ENCODE results near the gene GSK3A.
A peak's percentile ranks its signal among the peaks of the same experiment; 100 is the strongest.

The GSK3A gene

DNA sequence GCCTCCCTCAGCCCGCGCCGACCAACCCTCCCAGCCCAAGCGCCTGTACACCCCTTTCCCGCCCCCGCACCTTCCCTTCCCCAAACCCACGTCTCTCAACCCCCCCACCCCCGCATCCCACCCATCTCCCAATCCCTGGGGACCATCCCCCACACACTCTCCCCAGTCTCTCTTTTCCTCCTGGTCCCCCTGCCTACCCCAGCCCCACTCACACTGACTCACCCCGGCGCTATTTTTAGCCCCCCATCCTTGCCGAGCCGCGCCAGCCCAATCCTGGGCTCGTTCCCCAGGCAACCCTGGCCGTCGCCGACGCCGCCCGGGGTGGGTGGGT is 38.4 kb upstream of the GSK3A start:
- DNase-seq: no peak

DNA sequence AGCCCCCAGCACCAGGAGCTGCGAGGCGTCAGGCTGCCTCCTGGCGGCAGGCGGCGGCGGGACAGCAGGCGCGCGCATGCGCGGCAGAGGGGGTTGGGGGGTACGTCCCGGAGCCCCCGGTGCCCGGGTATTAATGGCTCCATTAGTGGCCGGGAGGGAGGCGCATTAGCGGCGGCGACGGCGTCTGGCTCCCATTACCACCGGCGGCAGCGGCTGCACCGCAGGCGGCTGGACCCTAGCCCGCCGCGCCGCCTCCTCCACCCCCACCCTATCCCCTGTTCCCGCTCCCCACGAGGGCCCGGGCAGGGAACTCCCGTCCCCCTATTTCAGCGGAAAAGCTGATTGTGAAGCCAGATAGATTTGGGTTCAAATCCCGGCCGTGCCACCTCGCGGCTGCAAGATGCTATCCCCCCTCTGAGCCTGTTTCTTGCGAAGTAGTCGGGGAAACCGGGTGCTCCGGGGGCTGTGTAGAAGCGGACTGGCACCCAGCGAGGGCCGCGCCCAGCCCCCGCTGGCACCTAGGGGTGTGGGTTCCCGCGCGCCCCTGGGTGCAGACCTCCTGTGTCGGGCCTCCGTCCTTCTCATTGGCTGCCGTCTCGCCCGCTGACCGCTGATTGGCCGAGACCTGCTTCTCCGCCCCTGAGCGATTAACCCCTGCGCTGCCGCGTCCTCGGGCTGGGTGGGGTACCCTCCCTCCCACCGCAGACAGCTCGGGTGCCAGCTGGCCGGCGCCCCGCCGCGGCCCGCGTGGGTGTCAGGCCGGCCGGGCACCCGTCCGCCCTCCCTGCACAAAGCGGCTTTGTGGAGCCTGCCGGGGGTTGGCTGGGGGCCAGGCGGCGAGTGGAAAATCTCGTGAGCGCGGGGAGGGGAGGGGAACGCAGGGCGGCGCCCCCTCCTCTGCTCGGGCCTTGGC is 37.8 kb upstream of the GSK3A start:
- peak; percentile 80 to 81 for DNase-seq

DNA sequence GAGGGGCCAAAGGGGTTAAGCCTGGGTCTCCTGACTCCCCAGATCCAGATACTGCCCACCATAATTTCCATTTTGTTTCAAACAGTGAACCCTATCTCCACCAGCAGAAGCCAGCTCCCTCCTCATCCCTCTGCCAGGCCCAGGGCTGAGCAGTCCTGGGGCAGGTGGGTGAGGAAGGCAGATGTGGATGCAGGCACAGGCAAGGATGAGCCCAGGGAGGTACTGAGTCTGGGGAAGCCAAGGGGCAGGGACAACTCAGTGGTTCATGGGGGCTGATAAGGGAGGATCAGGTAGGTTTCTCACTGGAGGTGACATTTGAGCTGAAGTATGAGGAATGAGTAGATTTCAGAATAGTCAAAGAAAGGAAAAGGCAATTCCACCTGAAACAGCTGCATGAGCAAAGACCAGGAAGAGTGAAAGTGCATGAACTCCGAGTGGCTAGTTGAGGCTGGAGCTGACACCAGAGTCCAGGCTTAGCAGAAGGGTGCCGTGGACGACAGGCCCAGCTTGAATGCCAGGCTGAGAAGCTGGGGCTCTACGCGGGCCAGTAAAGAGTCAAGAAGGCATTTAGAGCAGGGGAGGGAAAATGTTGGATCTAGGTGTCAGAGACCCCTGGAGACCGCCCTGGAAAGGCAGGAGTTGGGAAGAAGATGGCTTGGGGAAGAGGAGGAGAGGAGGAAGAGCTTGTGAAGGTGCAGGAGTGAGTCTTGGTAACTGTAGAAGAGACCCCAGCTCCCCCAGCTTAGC is 36.9 kb upstream of the GSK3A start:
- no peak for DNase-seq

DNA sequence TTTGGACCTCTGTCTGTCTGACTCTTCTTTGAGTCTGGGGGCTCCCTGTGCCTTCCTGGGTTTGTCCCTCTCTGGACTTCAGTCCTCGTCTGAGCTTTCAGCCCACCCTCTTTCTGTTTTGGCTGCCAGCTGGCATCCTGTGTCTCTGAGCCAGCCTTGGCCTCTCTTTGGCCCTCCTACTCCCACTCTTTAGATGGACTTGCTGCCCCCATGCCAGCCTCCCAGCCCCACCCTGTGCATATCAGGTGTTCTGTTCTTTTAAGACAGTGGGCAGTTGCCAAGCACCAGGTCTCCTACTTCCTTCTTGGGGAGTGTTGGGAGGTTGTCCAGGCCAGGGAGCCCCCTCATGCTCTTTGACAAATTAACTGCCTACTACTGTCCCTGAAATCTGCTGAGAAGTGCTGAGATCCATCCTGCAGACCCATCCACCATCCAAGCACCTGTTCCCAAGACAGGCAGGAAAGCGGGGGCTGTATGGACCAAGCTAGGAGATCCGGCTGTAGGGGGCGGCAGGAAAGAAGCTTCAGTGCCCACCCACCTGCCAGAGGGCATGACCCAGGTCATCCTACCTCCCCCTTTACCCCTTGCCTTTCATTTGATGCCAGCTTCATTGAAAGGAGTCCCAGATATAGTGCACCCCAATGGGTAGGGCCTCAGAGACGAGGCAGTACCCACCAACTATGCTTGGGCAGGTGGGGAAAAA is 36.2 kb upstream of the GSK3A start:
- DNase-seq: no peak

DNA sequence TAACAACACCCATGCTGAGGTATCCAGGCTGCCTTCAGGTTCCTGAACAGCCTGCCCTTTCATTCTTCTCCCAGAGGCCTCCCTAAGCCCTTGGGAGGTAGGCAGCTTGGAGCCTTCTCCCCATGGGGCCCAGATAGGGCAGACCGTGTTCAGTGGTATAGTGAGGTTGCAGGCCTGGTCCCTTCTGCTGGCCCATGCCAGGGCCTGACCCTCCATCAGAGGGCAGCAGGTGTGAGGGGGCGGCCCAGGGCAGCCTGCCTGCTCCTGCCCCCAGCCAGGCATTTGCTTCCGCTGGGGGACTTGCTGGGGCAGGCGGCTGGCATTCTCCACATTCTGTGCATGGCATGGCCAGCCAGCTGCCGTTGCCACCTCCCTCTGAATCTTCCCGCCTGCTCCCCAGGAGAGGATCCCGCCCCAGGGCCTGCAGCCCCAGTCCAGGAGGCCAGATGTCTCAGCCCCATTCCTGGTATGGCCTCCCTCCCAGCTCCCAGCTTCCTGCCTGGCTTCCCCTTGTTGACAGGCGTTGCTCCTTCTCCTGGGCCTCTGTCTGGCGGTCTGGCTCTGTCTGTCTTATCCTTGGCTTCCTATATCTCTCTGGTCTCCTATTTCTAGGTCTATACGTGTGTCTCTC is 35.5 kb upstream of the GSK3A start:
- no peak for DNase-seq

DNA sequence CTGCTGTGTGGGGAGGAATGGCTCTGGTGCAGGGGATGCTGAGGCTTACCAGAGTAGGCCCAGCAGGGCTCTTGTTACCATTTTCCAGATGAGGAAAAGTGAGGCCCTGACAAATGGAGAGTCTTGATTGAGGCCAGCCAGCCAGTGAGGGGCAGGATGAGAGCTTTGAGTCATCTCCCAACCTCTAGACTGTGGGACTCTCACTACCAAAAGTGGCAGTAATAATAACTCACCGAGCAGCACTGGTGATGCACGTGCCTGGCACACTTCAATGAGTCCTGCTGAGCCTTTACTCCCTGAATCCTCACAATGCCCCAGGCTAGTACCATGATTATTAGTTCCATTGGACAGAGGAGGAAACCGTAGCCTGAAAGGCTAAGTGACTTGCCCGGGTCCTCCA is 34.4 kb upstream of the GSK3A start:
- no peak for DNase-seq

DNA sequence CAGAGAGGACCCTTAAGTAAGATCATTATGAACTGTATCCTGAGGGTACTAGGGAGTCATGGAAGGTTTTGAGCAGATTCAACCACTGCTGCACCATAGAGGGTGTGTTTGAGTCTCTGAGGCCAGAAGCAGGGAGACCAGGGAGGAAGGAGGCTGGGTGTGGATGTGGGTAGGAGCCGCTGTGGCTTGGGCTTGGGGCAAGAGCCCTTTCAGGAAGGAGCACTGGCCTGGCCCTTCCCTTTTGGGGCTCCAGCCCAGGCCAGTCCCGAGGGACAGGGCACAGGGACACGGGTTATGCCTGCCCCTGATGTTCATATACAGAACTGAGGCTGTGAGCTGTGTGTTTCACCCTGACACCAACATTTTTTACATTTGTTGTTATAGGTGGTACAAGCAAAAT is 33.9 kb upstream of the GSK3A start:
- no peak for DNase-seq

DNA sequence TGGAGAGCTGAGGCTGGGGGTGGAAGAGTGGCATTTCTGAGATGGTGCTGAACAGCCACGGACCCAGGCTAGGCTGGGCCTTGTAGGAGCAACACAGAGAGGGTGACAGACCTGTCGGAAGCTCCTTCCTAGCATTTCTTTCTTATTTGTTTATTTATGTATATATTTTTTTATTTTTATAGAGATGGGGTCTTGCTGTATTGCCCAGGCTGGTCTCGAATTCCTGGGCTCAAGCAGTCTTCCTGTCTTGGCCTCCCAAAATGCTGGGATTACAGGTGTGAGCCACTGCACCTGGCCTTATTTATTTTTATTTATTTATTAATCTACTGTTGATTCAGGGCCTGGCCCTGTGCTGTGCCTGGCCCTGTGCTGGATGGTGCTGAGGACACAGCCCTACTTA is 33.1 kb upstream of the GSK3A start:
- no peak for DNase-seq

DNA sequence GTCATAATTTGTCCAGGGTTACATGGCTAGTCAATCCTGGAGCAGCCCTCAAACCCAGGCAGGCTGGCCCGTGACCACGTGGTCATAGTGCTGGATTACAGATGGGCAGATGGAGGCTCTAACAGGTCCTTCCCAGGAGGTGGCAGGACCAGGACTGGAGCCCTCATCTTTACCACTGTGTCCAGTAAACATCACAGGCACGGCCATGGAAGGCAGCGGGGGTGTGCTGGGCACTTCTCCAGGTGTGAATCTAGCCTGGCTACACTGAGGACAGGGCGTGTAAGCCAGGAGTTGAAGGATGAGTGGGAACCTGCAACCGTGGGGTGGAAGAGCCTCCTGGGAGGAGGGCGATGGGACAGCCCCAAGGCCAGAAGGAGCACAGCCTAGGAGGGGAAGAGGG is 32.7 kb upstream of the GSK3A start:
- DNase-seq: no peak

DNA sequence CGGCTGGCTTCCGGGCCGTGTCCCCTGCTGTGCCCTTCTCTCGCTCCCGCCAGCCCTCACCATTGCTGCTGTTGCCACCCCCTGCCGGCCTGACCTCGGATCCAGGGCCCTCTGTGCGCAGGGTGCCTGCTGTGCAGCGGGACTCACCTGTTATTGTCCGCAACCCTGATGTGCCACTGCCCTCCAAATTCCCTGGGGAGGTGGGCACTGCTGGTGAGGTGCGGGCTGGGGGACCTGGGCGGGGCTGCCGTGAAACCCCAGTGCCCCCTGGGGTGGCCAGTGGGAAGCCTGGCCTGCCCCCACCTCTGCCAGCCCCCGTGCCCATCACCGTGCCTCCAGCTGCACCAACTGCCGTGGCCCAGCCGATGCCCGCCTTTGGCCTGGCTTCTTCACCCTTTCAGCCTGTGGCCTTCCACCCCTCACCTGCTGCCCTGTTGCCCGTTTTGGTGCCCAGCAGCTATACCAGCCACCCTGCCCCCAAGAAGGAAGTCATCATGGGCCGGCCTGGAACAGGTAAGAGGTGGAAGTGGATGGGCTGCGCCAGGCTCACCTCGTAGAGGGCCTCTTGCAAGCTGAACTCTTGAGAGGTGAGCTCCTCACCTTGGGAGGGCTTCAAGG is 31.8 kb upstream of the GSK3A start:
- no peak for DNase-seq

DNA sequence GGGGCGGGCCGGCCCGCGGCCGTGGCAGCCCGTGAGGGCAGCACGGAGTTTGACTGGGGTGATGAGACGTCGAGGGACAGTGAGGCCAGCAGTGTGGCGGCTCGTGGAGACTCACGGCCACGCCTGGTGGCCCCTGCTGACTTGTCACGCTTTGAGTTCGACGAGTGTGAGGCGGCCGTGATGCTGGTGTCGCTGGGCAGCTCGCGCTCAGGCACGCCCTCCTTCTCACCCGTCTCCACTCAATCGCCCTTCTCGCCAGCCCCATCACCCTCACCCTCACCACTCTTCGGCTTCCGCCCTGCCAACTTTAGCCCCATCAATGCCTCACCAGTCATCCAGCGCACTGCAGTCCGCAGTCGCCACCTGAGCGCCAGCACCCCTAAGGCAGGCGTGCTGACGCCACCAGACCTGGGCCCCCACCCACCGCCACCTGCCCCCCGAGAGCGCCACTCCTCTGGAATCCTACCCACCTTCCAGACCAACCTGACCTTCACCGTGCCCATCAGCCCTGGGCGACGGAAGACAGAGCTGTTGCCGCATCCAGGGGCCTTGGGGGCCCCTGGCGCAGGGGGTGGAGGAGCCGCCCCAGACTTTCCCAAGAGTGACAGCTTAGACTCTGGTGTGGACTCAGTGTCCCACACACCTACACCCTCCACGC is 31.1 kb upstream of the GSK3A start:
- no peak for DNase-seq

DNA sequence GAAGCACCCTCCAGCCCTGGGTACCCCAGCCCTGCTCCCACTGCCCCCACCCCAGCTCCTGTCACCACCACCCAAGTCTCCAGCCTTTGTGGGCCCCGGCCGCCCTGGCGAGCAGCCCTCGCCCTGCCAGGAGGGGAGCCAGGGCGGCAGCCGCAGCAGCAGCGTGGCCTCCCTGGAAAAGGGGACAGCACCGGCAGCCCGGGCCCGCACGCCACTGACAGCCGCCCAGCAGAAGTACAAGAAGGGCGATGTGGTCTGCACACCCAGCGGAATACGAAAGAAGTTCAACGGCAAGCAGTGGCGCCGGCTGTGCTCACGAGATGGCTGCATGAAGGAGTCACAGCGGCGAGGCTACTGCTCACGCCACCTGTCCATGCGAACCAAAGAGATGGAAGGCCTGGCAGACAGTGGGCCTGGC is 30.6 kb upstream of the GSK3A start:
- DNase-seq: no peak

DNA sequence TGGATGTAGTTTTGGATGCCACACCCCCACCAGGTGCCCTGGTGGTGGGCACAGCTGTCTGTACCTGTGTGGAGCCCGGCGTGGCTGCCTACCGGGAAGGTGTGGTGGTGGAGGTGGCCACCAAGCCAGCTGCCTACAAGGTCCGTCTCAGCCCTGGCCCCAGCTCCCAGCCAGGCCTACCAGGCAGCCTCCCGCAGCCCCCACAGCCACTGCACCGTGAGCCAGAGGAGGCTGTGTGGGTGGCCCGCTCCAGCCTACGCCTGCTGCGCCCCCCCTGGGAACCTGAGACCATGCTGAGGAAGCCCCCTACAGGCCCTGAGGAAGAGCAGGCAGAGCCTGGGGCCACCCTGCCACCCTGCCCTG is 30.1 kb upstream of the GSK3A start:
- DNase-seq: no peak

DNA sequence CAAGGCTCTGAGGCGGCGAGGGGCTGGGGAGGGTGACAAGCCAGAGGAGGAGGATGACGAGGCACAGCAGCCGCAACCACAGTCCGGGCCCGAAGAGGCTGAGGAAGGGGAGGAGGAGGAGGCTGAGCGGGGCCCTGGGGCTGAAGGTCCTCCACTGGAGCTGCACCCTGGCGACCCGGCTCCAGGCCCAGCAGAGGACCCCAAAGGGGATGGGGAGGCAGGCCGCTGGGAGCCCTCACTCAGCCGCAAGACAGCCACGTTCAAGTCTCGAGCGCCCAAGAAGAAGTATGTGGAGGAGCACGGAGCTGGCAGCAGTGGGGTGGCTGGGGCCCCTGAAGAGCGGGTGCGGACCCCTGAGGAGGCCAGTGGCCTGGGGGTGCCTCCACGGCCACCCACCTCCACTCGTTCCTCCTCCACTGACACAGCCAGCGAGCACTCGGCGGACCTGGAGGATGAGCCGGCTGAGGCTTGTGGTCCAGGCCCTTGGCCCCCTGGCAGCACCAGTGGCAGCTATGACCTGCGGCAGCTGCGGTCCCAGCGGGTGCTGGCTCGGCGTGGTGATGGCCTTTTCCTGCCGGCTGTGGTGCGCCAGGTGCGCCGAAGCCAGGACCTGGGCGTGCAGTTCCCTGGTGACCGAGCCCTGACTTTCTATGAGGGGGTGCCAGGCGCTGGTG is 29.6 kb upstream of the GSK3A start:
- no peak for DNase-seq

DNA sequence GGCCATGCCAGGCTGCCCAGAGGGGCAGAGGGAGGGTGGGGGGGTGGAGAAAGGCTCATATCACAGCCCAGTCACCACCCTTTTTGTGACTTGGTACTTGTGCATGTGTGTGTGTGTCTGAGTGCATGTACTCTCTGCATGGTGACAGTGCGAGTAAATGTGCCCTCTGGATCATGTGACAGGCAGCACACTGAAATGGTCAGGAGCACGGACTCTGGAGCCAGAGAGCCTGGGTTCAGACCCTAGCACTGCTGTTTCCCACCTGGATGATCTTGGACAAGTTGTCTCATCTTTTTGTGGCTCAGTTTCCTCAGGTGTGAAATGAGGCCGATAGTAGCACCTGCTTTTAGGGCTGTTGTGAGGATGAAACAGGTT is 28.6 kb upstream of the GSK3A start:
- no peak for DNase-seq

DNA sequence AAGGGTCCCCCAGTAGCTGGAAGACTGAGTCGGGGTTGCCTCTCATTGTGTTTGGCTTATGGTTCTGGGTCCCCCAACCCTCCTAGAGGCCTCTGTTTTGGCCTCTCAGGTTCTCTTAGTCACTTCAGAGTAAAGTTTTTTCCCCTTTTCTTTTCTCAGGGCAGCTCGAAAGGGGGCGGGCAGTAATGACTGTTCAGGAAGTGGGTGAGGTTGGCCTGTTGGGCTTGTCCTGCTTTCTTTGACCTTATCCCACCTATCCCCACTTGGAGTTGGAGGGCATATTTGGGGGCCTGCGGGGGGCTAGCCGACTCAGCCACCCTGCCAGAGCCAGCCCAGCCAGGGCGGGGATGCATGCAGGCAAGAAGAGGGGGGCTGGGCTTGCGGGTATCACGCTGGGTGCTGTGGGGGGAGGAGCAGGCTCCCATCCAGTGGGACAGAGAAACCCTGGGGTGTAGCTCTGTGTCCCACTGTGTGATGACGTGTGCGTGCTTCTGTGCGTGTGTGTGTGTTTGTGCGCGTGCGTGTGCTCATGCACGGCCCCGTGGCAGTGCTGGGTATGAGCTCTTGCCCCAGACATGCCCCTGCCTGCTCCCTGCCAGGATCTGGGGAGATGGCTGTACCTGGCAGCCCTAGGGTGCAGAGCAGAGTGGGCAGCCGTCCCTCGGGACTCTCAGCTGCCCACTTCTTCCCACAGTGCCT is 28.1 kb upstream of the GSK3A start:
- peak; percentile 44 to 50 for DNase-seq

DNA sequence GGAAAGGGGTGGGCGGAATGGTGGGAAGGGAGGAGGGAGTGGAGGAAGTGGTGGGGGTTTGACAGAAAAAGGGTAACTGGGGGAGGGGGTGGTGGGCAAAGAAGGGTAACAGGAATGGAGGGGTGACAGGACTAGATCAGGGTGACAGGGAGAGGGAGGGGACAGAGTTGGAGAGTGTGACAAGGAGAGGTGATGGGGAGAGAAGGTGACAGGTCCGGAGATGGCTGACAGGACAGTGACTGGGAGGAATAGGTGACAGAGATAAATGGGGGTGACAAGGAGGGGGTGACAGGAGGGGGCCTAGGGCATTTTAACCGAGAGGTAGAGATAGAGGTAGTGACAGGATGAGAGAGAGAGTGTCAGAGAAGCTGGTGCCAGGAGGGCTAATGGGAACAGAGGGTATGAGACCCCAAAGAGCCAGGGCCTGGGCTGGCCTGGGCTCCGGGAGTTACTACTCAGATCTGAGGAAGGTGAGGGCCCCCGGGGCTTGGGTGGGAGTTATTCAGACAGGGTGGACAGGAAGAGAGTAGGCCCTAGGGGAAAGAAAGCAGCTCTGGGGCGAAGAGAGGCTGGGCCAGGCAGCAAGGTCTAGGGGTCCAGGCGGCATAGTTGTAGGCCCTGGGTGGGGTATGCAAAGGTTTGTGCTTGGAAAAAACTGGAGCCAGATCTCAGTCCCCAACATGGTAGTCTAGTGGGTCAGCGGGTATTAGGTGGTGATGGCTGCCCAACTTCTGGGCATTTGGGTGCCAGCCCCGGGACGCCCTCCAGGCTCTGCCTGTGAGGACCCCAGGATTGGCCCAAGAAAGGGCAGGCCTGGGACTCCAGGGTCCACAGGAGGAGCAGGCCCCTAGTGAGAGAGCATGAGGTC is 27.3 kb upstream of the GSK3A start:
- no peak for DNase-seq

DNA sequence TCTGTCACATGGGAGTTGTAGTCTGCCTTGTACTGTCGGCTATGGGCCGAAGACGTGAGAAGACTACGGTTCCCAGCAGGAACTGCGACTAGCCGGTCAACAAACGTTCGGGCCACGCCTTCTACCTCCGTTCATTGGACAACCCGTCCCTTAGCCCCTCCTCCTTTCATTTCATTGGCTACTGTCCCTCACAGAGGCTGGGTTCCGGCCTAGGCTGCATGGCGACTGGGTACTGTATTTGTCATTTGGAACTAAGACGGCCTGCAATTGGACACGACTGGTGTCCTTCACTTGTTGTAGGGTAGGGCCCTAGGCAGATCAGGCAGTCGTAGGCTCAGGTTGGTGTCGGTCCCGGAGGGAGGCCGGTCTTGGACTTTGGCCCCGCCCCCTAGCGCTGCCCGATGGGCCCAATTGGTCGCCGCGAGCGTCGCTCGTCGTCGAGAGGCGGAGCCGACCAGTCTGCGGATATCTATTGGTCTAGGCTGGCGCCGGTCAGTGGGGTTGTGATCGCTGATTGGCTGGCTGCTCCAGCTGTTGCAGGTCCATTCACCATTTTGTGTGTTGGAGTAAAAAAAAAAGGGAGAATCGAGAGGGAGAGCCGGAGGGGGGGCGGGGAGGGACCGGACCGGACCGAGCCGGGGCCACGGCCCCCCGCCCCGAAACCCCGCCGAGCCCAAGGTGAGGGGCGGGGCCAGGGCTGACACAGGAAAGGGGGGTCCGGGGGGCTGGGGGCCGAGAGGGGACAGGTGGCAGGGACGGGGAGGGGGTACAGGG is 26.5 kb upstream of the GSK3A start, which contains the start of gene CIC:
TSS of gene CIC (plus strand) at position 549 of the 774 bp plus-strand sequence. CDS start 2,532 bp downstream, outside the sequence.
- peak; percentile 99 to 100 for DNase-seq

DNA sequence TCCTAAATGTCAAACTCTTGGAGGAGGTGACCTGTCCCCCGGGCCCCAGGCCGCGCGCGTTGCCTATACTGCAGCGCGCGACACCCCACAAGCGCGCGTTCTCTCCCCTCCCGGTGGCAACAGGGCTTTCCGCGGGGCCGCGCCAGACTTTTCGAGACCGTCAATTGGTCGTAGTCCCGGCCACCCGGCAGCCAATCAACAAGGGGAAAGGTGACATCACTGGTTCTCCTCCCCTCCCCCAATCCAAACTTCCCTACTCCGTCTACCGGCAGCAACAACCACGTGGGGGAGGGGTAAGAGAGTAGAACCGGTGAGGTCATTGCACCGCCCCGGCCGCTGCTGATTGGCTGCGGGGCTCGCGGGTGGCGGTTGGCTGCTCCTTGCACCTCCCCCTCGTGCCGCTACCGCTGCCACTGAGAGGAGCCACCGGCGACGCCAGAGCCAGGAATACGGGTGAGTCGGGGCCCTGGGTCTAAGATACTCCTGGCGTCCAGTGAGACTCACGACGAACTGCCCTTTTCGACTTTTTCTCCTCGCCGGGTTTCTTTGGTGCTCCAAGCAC is 25.8 kb upstream of the GSK3A start:
- DNase-seq: peak; percentile 99
